Activated CD4-positive, alpha-beta T cell treated with anti-CD3 and anti-CD28 coated beads for 1 hour (primary cell): Measurements from ENCODE around the gene LAIR2.

ENCODE experiments used
- DNase-seq: peaks from one replicate; pipeline ENCODE4 v3.0.0-alpha.2; 2020

LAIR2 gene

DNA sequence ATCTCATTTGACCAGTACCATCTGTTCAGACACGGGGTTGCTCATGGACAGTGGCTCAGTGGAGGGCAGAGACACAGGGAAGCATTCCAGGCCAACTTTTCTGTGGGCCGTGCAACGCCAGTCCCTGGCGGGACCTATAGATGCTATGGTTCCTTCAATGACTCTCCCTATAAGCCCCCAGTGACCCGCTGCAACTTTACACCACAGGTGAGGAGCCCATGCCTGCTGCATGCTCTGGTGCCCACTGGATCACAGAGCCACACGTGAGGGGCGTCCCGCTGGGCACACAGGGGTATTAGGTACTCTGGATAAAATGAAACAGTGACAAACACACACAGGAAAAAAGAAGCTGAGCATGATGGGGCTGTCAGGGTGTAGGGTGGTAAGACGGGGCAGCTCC lies 34.3 kb downstream of the LAIR2 start:
- no peak for DNase-seq

DNA sequence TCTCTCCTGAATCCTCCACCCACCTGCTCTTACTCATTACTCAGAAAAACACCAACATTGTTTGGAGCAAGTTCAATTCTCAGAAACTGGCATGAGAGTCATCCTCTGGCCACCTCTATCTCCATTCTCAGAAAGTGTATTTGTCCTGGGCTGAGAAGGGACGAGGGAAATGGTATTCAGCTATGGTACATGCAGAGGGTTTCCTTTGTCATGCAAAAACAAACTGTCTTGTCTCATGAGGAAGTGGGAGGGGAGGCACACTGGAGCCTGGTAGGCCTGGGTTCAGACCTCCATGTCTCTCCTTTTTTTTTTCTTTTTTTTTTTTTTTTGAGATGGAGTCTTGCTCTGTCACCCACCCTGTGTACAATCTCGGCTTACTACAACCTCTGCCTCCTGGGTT lies 39.1 kb downstream of the LAIR2 start:
- no peak for DNase-seq

DNA sequence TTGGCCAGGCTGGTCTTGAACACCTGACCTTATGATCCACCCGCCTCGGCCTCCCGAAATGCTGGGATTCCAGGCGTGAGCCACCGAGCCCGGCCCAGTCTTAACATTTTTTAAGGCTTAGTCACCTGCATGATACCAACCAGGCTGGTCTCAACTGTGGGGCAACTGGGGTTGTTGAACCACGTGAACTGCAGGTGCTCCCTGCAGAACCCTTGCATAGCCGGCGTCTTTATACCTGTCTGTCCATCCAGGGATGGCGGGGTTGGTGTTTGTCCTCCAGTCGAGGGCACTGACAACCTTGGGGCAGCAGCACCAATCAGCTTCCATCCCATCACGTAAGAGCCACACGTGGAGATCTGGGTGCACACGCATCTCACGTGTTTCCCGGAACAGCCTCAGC lies 46.2 kb downstream of the LAIR2 start:
- no peak for DNase-seq

DNA sequence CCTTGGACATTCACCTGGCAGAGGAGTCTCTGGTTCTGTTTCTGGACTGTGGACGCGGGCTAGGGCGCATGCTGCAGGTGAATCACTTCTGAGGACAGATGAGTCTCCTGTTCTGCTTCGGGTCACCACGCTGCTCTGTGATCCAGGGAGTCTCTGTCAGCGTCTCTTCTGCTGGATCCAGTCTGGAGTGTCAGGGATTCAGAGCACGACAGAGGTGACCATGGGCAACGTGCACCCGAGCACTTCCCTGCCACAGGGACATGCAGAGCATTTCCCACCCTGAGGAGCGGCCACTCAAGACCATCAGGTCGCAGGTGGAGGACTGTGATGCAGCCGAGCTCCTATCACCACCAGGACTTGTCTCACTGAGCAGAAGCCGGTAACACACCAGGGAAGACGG lies 46.6 kb downstream of the LAIR2 start:
- no peak for DNase-seq

DNA sequence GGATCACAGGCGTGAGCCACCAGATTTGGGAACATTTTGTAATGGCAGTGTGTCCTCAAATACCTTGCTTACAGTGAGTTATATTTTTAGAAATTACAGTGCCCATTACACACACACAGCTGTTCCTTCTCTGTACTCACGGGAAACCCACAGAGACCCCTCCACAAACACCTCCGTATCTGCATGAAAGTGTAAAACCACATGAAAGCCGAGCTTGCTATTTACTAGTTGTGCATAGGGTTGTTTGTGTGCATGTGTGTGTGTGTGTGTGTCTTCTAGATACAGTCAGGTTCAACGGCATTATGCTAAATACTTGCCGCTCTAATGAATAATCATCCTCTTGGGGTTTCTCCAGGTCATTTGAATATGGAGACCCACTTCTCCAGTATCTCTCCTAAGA lies 48.7 kb downstream of the LAIR2 start:
- DNase-seq, result no peak

DNA sequence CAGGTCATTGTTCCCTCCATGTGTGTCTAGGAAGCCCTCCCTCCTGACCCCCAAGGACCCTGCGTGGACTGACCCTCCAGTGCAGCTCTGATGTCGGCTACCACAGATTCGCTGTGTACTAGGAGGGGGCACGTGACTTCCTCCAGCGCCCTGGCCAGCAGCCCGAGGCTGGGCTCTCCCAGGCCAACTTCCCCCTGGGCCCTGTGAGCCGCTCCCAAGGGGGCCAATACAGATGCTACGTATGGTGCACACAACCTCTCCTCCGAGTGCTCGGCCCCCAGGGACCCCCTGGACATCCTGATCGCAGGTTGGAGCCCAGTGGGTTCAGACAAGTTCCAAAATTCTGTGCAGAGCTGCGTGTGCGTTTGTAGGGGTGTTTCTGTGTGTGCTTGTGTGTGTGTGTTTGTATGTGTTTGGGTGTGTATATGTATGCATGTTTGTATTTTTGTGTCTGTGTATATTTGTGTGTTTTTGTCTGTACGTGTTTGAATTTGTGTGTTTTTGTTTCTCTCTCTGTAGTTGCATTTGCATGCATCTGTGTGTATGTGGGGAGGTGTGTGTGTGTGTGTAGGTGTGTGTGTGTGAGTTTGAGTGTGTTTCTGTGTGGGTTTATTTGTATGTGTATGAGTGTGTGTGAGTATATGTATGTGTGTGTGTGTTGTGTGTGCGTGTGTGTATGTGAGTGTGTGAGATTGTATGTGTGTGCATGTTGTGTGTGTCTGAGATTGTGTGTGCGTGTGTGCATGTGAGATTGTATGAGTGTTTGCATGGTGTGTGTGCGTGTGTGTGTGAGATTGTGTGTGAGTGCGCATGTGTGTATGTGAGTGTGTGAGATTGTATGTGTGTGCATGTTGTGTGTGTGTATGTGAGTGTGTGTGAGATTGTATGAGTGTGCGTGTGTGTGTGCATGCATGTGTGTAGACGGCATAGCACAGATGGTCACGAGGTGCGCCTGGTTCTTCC lies 49.6 kb downstream of the LAIR2 start:
- DNase-seq, result no peak

DNA sequence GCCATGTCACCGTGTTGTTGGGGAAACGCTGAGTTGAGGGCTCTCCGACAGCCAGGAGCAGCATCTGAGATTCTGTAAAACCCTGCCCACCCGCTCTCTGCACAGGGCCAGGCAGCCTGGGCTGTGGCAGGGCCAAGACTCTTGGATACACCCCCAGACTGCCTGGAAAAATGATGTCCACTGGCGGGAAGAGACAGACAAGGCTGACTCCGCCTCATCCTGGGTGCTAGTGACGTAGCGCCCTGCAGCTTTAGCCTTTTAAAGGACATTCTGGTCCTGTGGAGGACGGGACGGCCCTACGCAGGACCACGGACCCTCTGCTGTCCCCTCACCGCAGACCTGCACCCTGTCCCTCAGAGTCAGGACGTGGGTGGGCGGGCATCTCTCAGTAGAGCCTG lies 50.3 kb downstream of the LAIR2 start:
- no peak for DNase-seq

DNA sequence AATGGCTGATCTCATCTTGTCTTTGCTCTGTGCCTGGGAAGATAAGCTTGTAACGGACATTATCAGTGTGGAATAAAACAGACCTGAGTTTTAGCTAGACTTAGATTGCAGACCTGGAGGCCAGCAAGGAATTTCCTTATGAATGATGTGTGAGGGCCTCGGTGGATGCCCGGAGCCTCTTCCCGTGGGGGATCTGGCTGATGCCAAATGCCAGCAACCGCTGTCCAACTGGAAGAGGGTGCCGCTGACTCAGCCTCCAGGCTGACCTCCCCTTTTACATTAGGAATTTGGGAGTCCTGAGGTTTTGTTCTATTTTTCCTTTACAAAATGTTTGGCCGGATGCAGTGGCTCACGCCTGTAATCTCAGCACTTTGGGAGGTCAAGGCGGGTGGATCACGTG lies 51.4 kb downstream of the LAIR2 start:
- DNase-seq, result no peak

DNA sequence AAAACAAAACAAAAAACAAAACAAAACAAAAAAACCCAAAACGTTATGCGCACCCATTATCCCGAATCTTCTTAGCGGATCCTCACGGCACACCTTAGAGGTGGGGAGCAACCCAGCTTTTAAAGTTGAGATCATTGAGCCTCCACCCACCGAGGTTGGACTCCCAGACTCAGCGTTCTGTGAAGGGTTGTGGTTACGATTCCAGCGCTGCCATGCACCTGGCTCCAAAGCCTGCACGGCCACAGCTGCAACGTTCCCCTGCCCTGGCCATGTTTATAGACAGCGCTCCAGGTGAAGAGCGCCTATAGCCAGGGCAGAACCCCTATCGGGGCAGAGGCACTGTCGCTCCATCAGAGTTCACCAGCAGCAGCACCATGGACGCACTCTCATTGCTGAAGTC lies 52.3 kb downstream of the LAIR2 start:
- DNase-seq, result no peak

DNA sequence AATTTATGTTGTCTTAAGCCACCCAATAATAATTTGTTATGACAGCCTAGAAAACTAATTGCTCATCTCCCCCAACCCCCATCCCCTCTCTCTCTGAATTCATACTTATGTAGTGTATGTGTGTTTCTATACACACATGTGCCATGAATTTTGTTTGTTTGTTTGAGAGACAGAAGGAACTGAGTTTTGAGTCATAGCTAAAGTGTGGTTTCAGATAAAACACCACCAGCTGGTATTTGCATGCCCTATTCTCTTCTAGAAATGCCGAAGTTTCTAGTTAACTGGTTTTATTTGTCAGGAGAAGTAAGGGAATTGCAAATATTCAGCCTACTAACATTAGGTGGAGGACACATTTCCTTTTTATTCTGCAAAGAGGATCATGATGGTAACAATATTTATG lies 53.6 kb downstream of the LAIR2 start:
- DNase-seq, result no peak

DNA sequence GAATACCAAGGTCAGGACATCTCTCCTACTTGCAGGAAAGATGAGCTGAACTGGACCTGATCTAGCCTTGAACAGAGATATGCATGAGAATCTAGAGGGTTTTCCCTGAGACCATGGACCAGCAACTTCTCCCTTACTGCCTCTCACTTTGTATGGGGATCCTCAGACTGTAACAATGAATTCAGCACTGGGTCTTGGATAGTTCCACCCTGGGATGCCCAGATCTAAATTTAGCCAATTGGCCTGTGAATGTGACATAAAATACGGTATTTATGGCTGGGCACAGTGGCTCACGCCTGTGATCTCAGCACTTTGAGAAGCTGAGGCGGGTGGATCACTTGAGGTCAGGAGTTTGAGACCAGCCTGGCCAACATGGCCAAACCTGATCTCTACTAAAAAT lies 55.7 kb downstream of the LAIR2 start:
- no peak for DNase-seq
